Muscle of leg (tissue), 16 donors: ENCODE measurements around the gene TTYH3. TPM values are rescaled to one million over a fixed set of nuclear protein-coding genes. Genes with fewer than 3 reads are reported as not detected.
A peak's percentile ranks its signal among the peaks of the same experiment; 100 is the strongest.

Experiments used
- DNase-seq: peaks from one replicate; pipeline ENCODE4 v3.0.0; 2013
- H3K27ac ChIP-seq: one replicate; pipeline ENCODE4 v1.5.1; 2013; ENCODE audit warnings: mild to moderate bottlenecking, low read length, control low read depth
- H3K27me3 ChIP-seq: one replicate; pipeline ENCODE4 v1.6.1; 2013; ENCODE audit warnings: low read length; ENCODE audit not compliant: control insufficient read depth, insufficient read depth
- H3K36me3 ChIP-seq: one replicate; pipeline ENCODE4 v1.6.1; 2013; ENCODE audit warnings: low read length; ENCODE audit not compliant: control insufficient read depth, insufficient read depth
- H3K4me1 ChIP-seq: one replicate; pipeline ENCODE4 v1.6.1; 2013; ENCODE audit warnings: low read length; ENCODE audit not compliant: control insufficient read depth, insufficient read depth
- H3K4me3 ChIP-seq: one replicate; pipeline ENCODE4 v1.5.1; 2013; ENCODE audit warnings: low read length, control low read depth
- H3K9me3 ChIP-seq: replicated peaks from 2 replicates; pipeline ENCODE4 v1.6.1; 2013; ENCODE audit warnings: low read depth, low read length; ENCODE audit not compliant: control insufficient read depth
- WGBS: methylation state at CpG from one replicate; pipeline ENCODE4 v1.1.5; 2013; ENCODE audit warnings: missing lambda C conversion rate; ENCODE audit not compliant: insufficient coverage; 5-methylcytosine and 5-hydroxymethylcytosine counted together
- long read RNA-seq, 11 donors: transcript quantifications; one replicate each; lab custom pipeline, GENCODE V29; 2026
- polyA plus RNA-seq, 8 donors: library from polyadenylated mRNA; unstranded; fragments of 120-200 nt; gene quantifications; one replicate each; pipeline versions ENCODE4 v1.2.1 to v1.2.3, GENCODE V29; 2013; ENCODE audit warnings: inconsistent platforms in 1 of 8, low replicate concordance in 1 of 8; ENCODE audit not compliant: insufficient read length in 8 of 8, insufficient read depth in 1 of 8
- total RNA-seq: library from RNA; stranded (reverse); fragments of 120-200 nt; gene quantifications from one replicate; pipeline ENCODE4 v1.2.4, GENCODE V29; 2013

TTYH3 gene, protein sequence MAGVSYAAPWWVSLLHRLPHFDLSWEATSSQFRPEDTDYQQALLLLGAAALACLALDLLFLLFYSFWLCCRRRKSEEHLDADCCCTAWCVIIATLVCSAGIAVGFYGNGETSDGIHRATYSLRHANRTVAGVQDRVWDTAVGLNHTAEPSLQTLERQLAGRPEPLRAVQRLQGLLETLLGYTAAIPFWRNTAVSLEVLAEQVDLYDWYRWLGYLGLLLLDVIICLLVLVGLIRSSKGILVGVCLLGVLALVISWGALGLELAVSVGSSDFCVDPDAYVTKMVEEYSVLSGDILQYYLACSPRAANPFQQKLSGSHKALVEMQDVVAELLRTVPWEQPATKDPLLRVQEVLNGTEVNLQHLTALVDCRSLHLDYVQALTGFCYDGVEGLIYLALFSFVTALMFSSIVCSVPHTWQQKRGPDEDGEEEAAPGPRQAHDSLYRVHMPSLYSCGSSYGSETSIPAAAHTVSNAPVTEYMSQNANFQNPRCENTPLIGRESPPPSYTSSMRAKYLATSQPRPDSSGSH
- total RNA-seq (21.1 TPM), polyA plus RNA-seq (100 to 1,000 TPM in 6 of 8 donors, 10 to 100 TPM in 2; 58.4 to 136 (median 101) TPM)
- long read RNA-seq, donor 1, full-length matches to known transcripts: 10 of 10 reads
- long read RNA-seq, donor 1, partial matches to known transcripts: 0 of 10 reads
- long read RNA-seq, donor 1, other reads (novel, unspliced or antisense): 0 of 10 reads
- long read RNA-seq, donor 2, full-length matches to known transcripts: 1 of 1 reads
- long read RNA-seq, donor 2, partial matches to known transcripts: 0 of 1 reads
- long read RNA-seq, donor 2, other reads (novel, unspliced or antisense): 0 of 1 reads
- long read RNA-seq, donor 3, full-length matches to known transcripts: 21 of 33 reads
- long read RNA-seq, donor 3, partial matches to known transcripts: 12 of 33 reads
- long read RNA-seq, donor 3, other reads (novel, unspliced or antisense): 0 of 33 reads
- long read RNA-seq, donor 4, full-length matches to known transcripts: 13 of 43 reads
- long read RNA-seq, donor 4, partial matches to known transcripts: 30 of 43 reads
- long read RNA-seq, donor 4, other reads (novel, unspliced or antisense): 0 of 43 reads
- long read RNA-seq, donor 5, full-length matches to known transcripts: 36 of 110 reads
- long read RNA-seq, donor 5, partial matches to known transcripts: 74 of 110 reads
- long read RNA-seq, donor 5, other reads (novel, unspliced or antisense): 0 of 110 reads
- long read RNA-seq, donor 6, full-length matches to known transcripts: 20 of 20 reads
- long read RNA-seq, donor 6, partial matches to known transcripts: 0 of 20 reads
- long read RNA-seq, donor 6, other reads (novel, unspliced or antisense): 0 of 20 reads
- long read RNA-seq, donor 7, full-length matches to known transcripts: 14 of 57 reads
- long read RNA-seq, donor 7, partial matches to known transcripts: 43 of 57 reads
- long read RNA-seq, donor 7, other reads (novel, unspliced or antisense): 0 of 57 reads
- long read RNA-seq, donor 8, full-length matches to known transcripts: 7 of 14 reads
- long read RNA-seq, donor 8, partial matches to known transcripts: 7 of 14 reads
- long read RNA-seq, donor 8, other reads (novel, unspliced or antisense): 0 of 14 reads
- long read RNA-seq, donor 9, full-length matches to known transcripts: 11 of 29 reads
- long read RNA-seq, donor 9, partial matches to known transcripts: 18 of 29 reads
- long read RNA-seq, donor 9, other reads (novel, unspliced or antisense): 0 of 29 reads
- long read RNA-seq, donor 10, full-length matches to known transcripts: 10 of 15 reads
- long read RNA-seq, donor 10, partial matches to known transcripts: 5 of 15 reads
- long read RNA-seq, donor 10, other reads (novel, unspliced or antisense): 0 of 15 reads
- long read RNA-seq, donor 11, full-length matches to known transcripts: 13 of 31 reads
- long read RNA-seq, donor 11, partial matches to known transcripts: 18 of 31 reads
- long read RNA-seq, donor 11, other reads (novel, unspliced or antisense): 0 of 31 reads

DNA sequence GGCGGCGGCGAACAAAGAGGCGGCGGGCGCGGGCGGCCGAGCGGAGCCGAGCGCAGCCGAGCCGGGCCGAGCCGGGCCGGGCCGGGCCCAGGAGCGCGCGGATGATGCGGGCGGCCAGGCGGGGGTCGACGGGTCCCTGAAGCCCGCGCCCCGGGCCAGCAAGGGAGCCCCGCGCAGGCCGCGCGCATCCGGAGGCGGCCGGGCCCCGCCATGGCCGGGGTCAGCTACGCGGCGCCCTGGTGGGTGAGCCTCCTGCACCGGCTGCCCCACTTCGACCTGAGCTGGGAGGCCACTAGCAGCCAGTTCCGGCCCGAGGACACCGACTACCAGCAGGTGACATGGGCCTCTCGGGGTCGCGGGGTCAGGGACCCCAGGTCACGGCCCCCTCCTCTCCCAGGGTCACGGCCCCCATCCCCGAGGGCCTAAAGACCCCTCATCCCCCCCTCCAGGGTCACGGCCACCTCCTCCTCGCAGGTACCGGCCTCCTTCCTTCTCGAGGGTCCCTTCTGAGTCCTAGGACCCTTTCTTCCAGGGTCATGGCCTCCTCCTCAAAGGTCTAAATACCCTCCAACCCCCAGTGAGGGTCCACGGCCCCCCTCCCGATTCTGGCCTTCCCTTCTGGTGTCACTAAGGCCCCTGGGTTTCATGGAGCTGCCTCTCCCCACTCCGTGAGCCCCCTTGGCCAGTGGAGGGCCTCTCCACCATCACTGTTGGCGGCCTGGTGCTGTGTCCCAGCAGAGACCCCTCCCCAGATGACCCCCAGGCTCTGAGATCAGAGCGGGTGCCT, at the start of gene TTYH3:
TTYH3 (plus strand) TSS at position 41 of the 787 bp plus-strand sequence; CDS start at position 211, 170 bp downstream.
- Histone ChIP-seq H3K4me3 (peak within 1 kb of the TSS; percentile 84), H3K36me3 (peaks cover 13% of the 10 kb centered on the region), H3K27ac (peak within 1 kb of the TSS; percentile 97), H3K27me3 (no peaks in the 10 kb centered on the region), H3K4me1 (peaks cover 74% of the 10 kb centered on the region), H3K9me3 (no peaks in the 10 kb centered on the region)
- 0% methylated on average over 60 of the region's 62 CpGs for WGBS
- peak; percentile 56 for DNase-seq

DNA sequence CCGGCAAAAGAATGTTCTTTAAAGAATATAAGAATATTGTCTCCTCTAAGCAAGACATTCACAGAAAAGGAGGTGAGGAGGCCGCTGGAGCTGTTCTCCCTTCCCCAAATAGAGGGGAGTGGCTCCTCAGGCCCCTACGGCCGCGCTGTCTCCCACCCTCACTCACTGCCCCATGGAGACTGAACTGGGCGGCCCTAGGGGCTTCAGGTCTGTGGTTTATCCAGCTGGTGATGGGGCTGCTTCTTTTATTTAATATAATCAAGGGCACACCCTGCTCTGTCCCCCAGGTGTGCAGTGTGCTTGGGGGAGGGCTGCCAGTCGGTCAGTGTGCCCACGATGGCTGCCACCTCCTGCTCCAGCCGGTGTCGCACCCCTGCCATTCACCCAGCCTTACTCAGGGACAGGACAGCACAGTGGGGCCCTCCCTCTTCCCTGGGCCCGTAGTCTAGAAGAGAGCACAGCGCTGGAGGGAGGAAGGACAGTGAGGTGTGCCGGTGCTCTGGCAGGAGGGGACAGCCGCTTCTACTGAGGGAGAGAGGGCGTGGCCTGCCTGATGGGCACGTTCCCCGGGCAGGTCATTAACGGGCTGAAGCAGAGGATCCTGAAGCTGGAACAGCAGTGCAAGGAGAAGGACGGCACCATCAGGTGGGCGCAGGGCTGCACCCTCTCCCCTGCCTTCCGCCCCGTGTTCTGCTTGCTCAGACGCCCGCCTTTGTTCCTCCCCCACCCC, 49.6 kb upstream of the TTYH3 start:
- Histone ChIP-seq H3K27me3 (no peaks in the 10 kb centered on the region), H3K9me3 (no peaks in the 10 kb centered on the region), H3K4me3 (no peak overlapping the region), H3K36me3 (peaks cover 14% of the 10 kb centered on the region), H3K27ac (no peak overlapping the region), H3K4me1 (no peaks in the 10 kb centered on the region)
- WGBS: 63% methylated on average over 15 of the region's 24 CpGs
- DNase-seq: no peak

DNA sequence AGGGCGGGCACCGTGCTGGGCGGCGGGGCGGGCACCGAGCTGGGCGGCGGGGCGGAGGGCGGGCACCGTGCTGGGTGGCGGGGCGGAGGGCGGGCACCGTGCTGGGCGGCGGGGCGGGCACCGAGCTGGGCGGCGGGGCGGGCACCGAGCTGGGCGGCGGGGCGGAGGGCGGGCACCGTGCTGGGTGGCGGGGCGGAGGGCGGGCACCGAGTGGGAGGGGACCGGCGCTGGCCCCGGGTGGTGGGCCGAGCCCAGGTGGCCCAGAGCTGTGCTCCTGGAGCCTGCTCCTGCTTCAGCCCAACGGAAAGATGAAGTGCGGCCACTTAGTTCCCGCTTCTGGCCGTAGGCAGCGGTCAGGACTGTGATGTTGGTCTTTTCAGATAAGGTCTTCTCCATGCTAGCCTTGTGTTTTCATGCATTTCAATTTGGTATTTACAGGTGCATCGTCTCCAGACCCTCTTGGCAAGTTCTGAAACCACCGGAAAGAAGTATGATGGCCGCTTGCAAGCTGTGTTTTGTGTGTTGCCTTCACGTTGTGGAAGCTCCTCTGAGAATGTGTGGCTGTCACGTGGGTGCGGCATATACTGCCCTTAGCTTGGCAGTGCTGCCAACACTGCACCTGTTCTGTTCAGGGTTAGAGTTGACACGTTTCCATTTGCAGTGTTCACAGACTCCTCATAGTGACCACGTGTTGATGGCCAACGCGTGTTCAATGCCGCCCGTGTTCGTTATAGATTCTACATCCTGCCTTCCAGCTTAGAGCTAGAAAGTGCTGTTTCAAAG, 47.8 kb upstream of the TTYH3 start:
- Histone ChIP-seq H3K36me3 (peaks cover 25% of the 10 kb centered on the region), H3K9me3 (no peaks in the 10 kb centered on the region), H3K27me3 (no peaks in the 10 kb centered on the region), H3K4me1 (no peaks in the 10 kb centered on the region), H3K27ac (no peak overlapping the region), H3K4me3 (no peak overlapping the region)
- DNase-seq: no peak
- WGBS: 91% methylated on average over 27 of the region's 54 CpGs

DNA sequence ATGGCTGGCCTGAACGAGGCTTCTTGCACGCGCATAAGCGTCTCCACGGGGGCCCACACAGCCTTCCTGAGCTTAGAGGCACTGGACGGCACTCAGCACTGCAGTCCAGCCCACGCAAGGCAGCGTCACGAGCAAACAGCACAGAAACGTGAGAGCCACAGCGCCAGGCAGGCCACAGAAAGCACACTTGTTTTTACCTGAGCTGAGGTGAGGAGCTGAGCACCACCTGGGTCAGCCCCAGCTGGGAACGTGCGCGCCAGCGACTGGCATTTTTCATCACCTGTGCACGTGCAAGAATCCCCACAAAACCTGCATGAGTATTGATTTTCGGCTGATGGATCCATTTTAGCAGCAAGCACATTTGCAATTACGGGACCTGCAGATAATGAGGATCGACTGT, 46.3 kb upstream of the TTYH3 start:
- WGBS: 64% methylated on average over 19 of the region's 19 CpGs
- Histone ChIP-seq H3K36me3 (peaks cover 26% of the 10 kb centered on the region), H3K4me1 (no peaks in the 10 kb centered on the region)

DNA sequence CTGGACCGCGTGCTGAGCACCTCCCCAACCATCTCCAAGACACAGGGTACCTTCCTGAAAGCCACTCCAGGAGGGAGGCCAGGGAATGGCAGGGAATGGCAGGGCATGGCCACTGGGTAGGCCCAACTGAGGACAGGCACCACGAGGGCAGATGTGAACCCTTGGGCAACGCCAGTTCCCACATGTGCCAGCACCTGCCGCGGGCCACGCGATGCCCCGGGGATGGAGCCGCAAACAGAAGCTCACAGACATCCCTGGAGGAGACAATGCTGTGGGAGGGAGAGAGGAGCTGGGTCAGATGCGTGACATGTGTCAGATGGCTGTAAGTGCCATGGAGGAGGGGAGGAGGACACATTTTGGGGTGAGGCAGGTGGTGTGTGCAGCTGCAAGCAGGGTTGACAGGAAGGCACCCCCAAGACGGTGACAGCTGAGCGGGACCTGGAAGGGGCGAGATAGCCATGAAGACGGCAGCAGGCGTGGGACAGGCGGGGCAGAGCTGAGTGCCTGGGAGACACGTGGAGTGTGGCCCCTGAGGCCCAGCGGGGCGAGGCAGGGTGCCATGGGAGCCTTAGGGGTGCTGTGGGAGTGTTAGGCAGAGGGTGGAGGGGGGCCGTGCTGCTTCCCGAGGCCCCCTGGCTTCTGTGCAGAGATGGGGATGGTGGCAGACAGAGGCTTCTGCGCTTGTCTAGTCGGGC, 45.3 kb upstream of the TTYH3 start:
- no peak for DNase-seq
- Histone ChIP-seq H3K36me3 (peaks cover 28% of the 10 kb centered on the region), H3K27ac (no peak overlapping the region), H3K9me3 (no peaks in the 10 kb centered on the region), H3K4me1 (no peaks in the 10 kb centered on the region), H3K4me3 (no peak overlapping the region), H3K27me3 (no peaks in the 10 kb centered on the region)
- WGBS: 83% methylated on average over 21 of the region's 24 CpGs

More for the DNA sequence above, 46.3 kb upstream of the TTYH3 start:
- Histone ChIP-seq H3K27ac (no peak overlapping the region), H3K4me3 (no peak overlapping the region), H3K27me3 (no peaks in the 10 kb centered on the region), H3K9me3 (no peaks in the 10 kb centered on the region)
- no peak for DNase-seq

DNA sequence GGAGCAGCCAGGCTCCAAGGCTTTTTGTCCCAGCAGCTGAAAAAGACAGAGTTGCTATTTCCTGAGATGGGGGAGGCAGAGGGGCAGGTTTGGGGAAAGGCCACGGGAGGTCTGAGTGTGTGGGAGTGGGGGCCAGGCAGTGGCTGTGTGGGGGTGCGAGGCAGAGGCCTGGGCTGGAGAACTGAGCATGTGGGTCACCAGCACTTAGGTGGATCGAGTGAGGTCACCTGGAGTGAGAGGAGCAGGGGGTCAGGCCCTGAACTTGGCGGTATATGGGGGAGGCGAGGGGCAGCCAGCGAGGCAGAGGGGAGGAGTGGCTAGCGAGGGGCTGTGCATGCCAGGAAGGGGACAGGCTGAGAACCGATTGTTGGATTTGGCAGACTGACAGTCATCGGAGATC, 44.7 kb upstream of the TTYH3 start:
- Histone ChIP-seq H3K9me3 (no peaks in the 10 kb centered on the region), H3K27ac (no peak overlapping the region), H3K36me3 (peaks cover 29% of the 10 kb centered on the region), H3K4me1 (no peaks in the 10 kb centered on the region), H3K4me3 (no peak overlapping the region), H3K27me3 (no peaks in the 10 kb centered on the region)
- DNase-seq: no peak
- 71% methylated on average over 9 of the region's 9 CpGs for WGBS

DNA sequence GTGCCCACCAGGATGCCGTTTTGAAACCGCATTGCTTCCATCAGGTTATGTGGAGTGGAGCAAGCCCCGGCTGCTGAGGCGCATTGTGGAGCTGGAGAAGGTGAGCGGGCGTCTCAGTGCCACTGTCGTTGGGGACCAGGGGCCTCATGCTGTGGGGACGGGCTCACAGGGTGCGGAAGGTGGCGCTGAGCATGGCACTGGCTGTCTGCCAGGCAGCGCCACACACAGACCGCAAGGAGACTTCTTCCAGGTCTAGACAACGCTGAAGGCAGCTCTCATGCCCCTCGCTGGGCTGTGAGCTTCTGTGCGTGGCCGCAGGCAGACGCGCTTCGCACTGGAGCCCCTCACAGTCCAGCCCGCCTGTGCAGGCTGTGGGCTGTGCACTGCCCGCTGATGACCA, 44.0 kb upstream of the TTYH3 start:
- peaks cover 35% of the 10 kb centered on the region for H3K36me3 ChIP-seq
- WGBS: 96% methylated on average over 20 of the region's 21 CpGs

More for the DNA sequence above, 44.0 kb upstream of the TTYH3 start:
- Histone ChIP-seq H3K4me3 (no peak overlapping the region), H3K4me1 (no peaks in the 10 kb centered on the region), H3K27me3 (no peaks in the 10 kb centered on the region), H3K9me3 (no peaks in the 10 kb centered on the region), H3K27ac (no peak overlapping the region)
- DNase-seq: no peak
